ENCODE measurements around the gene EPHB2. TPM values are rescaled to one million over a fixed set of nuclear protein-coding genes. Genes with fewer than 3 reads are reported as not detected.

EPHB2 gene
- total and polyA plus RNA-seq, 2 of the 4 experiments (the other 2 are of a cell fraction), result 52.3 to 58.8 TPM

- WGBS, 2 experiments (ENCODE audit: extremely low coverage in 2 of 2, insufficient read length in 1 of 2), result 100% methylated on average over 3 of the region's 7 CpGs; no CpG with 5 or more reads in 1 of the 2 experiments
- Histone ChIP-seq H3K14ac (replicated peaks; ENCODE audit: low read depth, low read length) (no peak overlapping the region), H2AK9ac (replicated peaks; ENCODE audit: low read depth, low read length, poor library complexity) (no peak overlapping the region), H3K18ac (ENCODE audit: low read depth, low read length) (no peak overlapping the region), H2BK5ac (ENCODE audit: low read depth, low read length, poor library complexity, severe bottlenecking) (no peak overlapping the region), H3K4me3 (ENCODE audit: insufficient read depth, low read depth, low read length) (no peak overlapping the region), H3K23ac (ENCODE audit: low read depth, low read length) (no peak overlapping the region), H4K20me1 (ENCODE audit: insufficient read depth, low read length) (no peaks in the 10 kb centered on the region; the same call in 1 of the 2 replicates), H3K4me1 (ENCODE audit: control insufficient read depth, insufficient read depth, low read length) (peaks cover 6% of the 10 kb centered on the region), H3K79me1 (ENCODE audit: low read depth in 1 of 2, low read length in 2 of 2) (no peaks in the 10 kb centered on the region), H3K9me3 (ENCODE audit: control insufficient read depth, insufficient read depth, low read length) (no peaks in the 10 kb centered on the region), H2BK20ac (ENCODE audit: low read depth, low read length) (no peak overlapping the region), H2BK120ac (ENCODE audit: low read depth, low read length) (no peak overlapping the region), H3K27me3 (ENCODE audit: control insufficient read depth, insufficient read depth, low read length) (no peaks in the 10 kb centered on the region), H2AK5ac (ENCODE audit: low read depth, low read length) (no peak overlapping the region), H4K91ac (ENCODE audit: insufficient read depth, low read depth, low read length) (no peak overlapping the region), H2AFZ (replicated peaks; ENCODE audit: low read length, poor library complexity) (no peak overlapping the region), H3K4me2 (ENCODE audit: low read depth, low read length) (no peak overlapping the region), H2BK15ac (ENCODE audit: low read depth, low read length) (no peak overlapping the region), H3K27ac (ENCODE audit: insufficient read depth, low read length) (no peak overlapping the region), H3K36me3 (ENCODE audit: control insufficient read depth, insufficient read depth, low read length) (peaks cover 31% of the 10 kb centered on the region), H3K56ac (ENCODE audit: extremely low read depth, insufficient read depth, low read length) (no peak overlapping the region), H3K9ac (ENCODE audit: low read depth, low read length) (no peak overlapping the region), H3K9me1 (ENCODE audit: insufficient read depth, low read length) (0 out of 2 replicates have a peak, but pooled peaks cover 7% of the 10 kb centered on the region), H4K8ac (ENCODE audit: low read depth in 2 of 2, low read length in 2 of 2) (no peak overlapping the region), H3K4ac (ENCODE audit: low read depth, low read length) (no peak overlapping the region), H4K5ac (ENCODE audit: low read depth, low read length) (no peak overlapping the region)
- ChIA-PET CTCF (no interaction called here), POLR2A (ENCODE audit: unreplicated experiment) (no interaction called here)
- DNase-seq (no peak), ATAC-seq (ENCODE audit: low read depth) (no peak)
- no peak for TF ChIP-seq FOS (IDR thresholded peaks at IDR 0.05; ENCODE audit: low read depth, low read length)
- TF ChIP-seq, protein P1, sequence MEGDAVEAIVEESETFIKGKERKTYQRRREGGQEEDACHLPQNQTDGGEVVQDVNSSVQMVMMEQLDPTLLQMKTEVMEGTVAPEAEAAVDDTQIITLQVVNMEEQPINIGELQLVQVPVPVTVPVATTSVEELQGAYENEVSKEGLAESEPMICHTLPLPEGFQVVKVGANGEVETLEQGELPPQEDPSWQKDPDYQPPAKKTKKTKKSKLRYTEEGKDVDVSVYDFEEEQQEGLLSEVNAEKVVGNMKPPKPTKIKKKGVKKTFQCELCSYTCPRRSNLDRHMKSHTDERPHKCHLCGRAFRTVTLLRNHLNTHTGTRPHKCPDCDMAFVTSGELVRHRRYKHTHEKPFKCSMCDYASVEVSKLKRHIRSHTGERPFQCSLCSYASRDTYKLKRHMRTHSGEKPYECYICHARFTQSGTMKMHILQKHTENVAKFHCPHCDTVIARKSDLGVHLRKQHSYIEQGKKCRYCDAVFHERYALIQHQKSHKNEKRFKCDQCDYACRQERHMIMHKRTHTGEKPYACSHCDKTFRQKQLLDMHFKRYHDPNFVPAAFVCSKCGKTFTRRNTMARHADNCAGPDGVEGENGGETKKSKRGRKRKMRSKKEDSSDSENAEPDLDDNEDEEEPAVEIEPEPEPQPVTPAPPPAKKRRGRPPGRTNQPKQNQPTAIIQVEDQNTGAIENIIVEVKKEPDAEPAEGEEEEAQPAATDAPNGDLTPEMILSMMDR (conservative IDR thresholded peaks at IDR 0.05; ENCODE audit: low read depth, low read length), result no peak
- no peak for TF ChIP-seq CHD1 (IDR thresholded peaks at IDR 0.05; ENCODE audit: low read depth, low read length)
- no peak for TF ChIP-seq BHLHE40 (IDR thresholded peaks at IDR 0.05; ENCODE audit: low read depth, low read length)
- TF ChIP-seq MAFK (IDR thresholded peaks at IDR 0.05; ENCODE audit: low read depth, low read length), result no peak
- TF ChIP-seq, protein P2, sequence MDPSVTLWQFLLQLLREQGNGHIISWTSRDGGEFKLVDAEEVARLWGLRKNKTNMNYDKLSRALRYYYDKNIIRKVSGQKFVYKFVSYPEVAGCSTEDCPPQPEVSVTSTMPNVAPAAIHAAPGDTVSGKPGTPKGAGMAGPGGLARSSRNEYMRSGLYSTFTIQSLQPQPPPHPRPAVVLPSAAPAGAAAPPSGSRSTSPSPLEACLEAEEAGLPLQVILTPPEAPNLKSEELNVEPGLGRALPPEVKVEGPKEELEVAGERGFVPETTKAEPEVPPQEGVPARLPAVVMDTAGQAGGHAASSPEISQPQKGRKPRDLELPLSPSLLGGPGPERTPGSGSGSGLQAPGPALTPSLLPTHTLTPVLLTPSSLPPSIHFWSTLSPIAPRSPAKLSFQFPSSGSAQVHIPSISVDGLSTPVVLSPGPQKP (IDR thresholded peaks at IDR 0.05; ENCODE audit: borderline replicate concordance, low read depth, low read length), result no peak
- no peak for TF ChIP-seq MAZ (IDR thresholded peaks at IDR 0.05; ENCODE audit: borderline replicate concordance, low read depth, low read length)
- no peak for TF ChIP-seq RCOR1 (IDR thresholded peaks at IDR 0.05; ENCODE audit: insufficient replicate concordance, low read length)
- no peak for TF ChIP-seq USF2 (IDR thresholded peaks at IDR 0.05; ENCODE audit: low read depth, low read length)
- TF ChIP-seq SMC3 (IDR thresholded peaks at IDR 0.05; ENCODE audit: low read depth, low read length), result no peak
- no peak for TF ChIP-seq CEBPB (IDR thresholded peaks at IDR 0.05; ENCODE audit: low read depth, low read length)
- TF ChIP-seq MXI1 (IDR thresholded peaks at IDR 0.05; ENCODE audit: borderline replicate concordance, low read depth, low read length), result no peak
- no peak for TF ChIP-seq RAD21 (IDR thresholded peaks at IDR 0.05; ENCODE audit: low read length)
- no peak for TF ChIP-seq RFX5 (IDR thresholded peaks at IDR 0.05; ENCODE audit: low read depth, low read length)
- no peak for TF ChIP-seq NFE2L2 (IDR thresholded peaks at IDR 0.05; ENCODE audit: low read depth, low read length)
- TF ChIP-seq POLR2A (IDR thresholded peaks at IDR 0.05; ENCODE audit: low read depth, low read length), result no peak
- in situ Hi-C loops (cut with MboI; ENCODE audit: low sequenced_read_pairs), result no loop called here
- dilution Hi-C loops (cut with HindIII; ENCODE audit: low sequenced_read_pairs, unreplicated experiment), result no loop called here
- no TSS peak for BruUV-seq (replicated peaks)
- intact Hi-C loops (cut with micrococcal nuclease), result no loop called here
Observed at GRCh38 chr1:22915231-22915630, 204.6 kb downstream of the EPHB2 start.

All from IMR-90 (cell line).